Large intestine (tissue), 3 donors: ENCODE results near the gene ALDOC. TPM values are rescaled to one million over a fixed set of nuclear protein-coding genes. Genes with fewer than 3 reads are reported as not detected.

Experiments
- DNase-seq, 2 donors: peaks; one replicate each; pipeline versions ENCODE4 v3.0.0 to v3.0.0-alpha.2; 2013
- H3K27ac ChIP-seq: one replicate; pipeline ENCODE4 v1.5.1; 2013; ENCODE audit warnings: low read length
- H3K27me3 ChIP-seq: 2 replicates; pipeline ENCODE4 v1.6.1; 2013; ENCODE audit warnings: low read length; ENCODE audit not compliant: control insufficient read depth, insufficient read depth
- H3K36me3 ChIP-seq: 2 replicates; pipeline ENCODE4 v1.6.1; 2013; ENCODE audit warnings: low read length; ENCODE audit not compliant: control insufficient read depth, insufficient read depth
- H3K4me1 ChIP-seq: one replicate; pipeline ENCODE4 v1.6.1; 2013; ENCODE audit warnings: low read length; ENCODE audit not compliant: control insufficient read depth, insufficient read depth
- H3K4me3 ChIP-seq: one replicate; pipeline ENCODE4 v1.5.1; 2013; ENCODE audit warnings: low read length
- H3K9me3 ChIP-seq: one replicate; pipeline ENCODE4 v1.6.1; 2013; ENCODE audit warnings: mild to moderate bottlenecking, low read depth, low read length, moderate library complexity; ENCODE audit not compliant: control insufficient read depth
- WGBS: methylation state at CpG from one replicate; pipeline ENCODE4 v1.1.5; 2013; ENCODE audit warnings: low lambda C conversion rate; ENCODE audit not compliant: insufficient coverage; 5-methylcytosine and 5-hydroxymethylcytosine counted together
- polyA plus RNA-seq: library from polyadenylated mRNA; unstranded; fragments of 120-200 nt; gene quantifications from one replicate; pipeline ENCODE4 v1.2.1, GENCODE V29; 2013

ALDOC gene
- polyA plus RNA-seq, 1 donor = 15.0 TPM

DNA sequence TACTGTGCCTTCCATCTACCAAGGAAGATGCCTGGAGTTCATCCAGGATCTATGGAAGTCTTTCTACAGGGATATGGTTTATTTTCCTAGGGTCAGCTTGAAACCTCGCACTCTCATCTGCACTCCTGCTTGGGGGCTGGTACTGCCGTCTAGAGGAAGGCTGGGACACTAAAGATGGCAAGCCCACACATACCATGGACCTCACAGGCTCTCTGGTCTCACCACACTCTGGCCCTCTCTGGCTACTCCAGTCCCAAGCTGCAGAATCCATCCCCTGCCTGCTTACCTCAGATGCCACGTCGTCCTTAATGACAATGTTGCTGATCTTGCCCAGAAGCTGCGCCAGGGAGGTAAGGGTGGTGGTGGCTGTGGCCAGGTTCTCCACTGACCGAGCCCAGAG lies 22.1 kb downstream of the ALDOC start:
- H3K36me3 ChIP-seq = peaks cover 55% of the 10 kb centered on the region
- H3K4me1 ChIP-seq = peaks cover 44% of the 10 kb centered on the region
- no peak for DNase-seq

DNA sequence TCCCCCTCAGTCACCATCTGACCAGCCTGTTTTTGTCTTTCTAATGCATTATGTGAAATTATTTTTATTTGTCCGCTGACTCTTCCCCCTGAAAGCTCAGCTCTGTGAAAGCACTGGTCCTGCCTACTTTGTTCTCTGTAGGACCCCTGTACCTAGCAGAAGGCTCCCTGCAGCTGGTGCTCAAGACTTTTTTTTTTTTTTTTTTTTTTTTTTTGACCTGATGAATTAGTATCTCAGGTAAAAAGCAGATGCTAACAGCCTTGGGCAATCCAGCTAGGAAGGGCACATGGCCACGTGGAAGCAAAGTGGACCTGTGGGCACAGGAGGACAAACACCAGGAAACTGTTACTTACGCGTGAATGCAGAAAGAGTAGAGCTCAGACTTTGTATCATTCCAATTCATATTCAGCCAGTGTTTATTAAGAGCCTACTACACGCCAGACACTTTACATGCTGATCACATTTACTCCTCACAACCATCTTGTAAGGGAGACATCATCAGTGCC lies 23.6 kb downstream of the ALDOC start:
- peak overlapping the region; percentile 76 for H3K27ac ChIP-seq
- H3K27me3 ChIP-seq = no peaks in the 10 kb centered on the region
- peak in 1 of 2 donors; percentile 50 for DNase-seq
- peaks cover 42% of the 10 kb centered on the region for H3K36me3 ChIP-seq
- H3K4me1 ChIP-seq = peaks cover 57% of the 10 kb centered on the region
- no peaks in the 10 kb centered on the region for H3K9me3 ChIP-seq
- 80% methylated on average over 1 of the region's 5 CpGs for WGBS
- peak overlapping the region; percentile 27 for H3K4me3 ChIP-seq

More for the DNA sequence above, 22.1 kb downstream of the ALDOC start:
- Histone ChIP-seq H3K27ac (peak overlapping the region; percentile 54), H3K27me3 (no peaks in the 10 kb centered on the region), H3K4me3 (no peak overlapping the region), H3K9me3 (no peaks in the 10 kb centered on the region)
- WGBS = no CpG with 5 or more reads among the region's 6 CpGs

DNA sequence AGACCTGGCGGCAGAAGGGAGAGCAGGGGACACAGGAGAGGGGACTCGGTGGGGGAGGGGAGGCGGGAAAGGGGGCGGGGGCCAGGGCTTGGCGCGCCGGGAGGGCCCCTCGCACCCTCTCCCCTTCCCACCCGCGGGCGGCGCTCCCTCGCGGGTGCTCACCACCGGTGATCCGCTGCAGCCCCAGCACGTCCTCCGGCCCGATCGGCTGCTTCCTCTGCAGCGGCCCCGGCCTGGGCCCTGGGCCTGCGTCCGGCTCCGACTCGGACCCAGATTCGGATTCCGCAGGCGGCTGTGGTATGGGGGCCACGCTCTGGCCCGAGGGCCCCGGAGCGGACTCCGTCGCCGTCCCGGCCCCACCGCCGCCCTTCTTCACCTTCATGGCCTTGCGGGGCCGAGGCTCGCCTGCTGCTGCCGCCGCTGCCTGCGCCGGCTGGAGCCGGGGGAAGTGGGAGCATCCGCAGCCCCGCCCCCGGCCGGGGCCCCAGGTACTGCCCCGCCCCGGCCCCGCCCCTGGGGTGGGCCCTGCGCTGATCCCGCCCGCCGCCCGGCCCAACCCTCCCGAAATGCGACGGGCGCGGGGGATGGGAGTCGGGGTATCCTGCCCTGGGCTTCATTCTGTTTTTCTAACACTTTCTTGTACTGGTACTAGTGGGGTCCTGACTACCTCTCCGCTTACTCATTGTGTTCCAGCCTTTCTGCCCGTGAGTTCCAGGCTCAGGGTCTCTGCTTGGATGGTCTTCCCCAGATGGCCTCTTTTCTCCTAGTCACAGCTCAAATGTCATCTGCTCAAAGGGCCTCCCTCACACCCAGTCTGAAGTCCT lies 24.3 kb downstream of the ALDOC start, which contains the start of gene UNC119:
Gene UNC119, minus strand, starts transcription at position 449 of the 824 bp plus-strand sequence. Its CDS starts 67 bp downstream, at position 382.
- Histone ChIP-seq H3K4me3 (peak within 1 kb of the TSS; percentile 67), H3K27me3 (no peaks in the 10 kb centered on the region), H3K9me3 (no peaks in the 10 kb centered on the region), H3K36me3 (peaks cover 37% of the 10 kb centered on the region), H3K4me1 (peaks cover 61% of the 10 kb centered on the region), H3K27ac (peak within 1 kb of the TSS; percentile 76)
- DNase-seq = peak; percentile 64 to 84
- WGBS = no CpG with 5 or more reads among the region's 67 CpGs

DNA sequence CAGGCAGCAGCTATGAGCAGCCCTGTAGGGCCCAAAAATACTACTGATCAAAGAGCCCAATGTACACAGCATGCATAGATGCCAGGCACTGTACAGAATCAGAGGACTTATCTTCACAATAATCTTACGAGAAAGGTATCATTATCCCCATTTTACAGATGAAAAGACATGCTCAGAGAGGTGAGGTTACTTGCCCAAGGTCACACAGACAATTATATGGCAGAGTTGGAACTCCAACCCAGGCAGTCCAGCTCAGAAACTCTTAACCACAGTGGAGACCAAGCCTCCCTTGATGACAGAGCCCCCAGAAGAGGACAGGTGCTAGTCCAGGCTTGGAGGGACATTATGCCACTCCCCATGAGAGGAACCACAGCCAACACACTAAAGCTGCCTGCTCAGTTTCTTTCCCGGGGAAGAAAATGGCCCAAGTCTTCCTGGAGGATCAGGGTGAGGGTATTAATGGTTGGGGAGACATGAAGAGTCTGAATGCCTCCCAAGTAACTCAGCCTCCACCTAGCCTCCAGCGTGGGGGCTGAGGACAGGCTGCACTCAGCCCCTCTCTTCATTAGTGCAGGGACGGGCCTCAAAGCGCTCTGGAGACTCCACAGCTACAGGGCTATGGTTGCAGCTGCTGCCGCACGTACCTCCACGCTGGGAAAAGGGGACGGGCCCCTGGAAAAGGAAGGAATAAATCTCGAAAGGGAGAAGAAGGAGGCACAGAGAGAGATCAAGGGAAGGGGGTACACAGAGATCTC lies 25.1 kb downstream of the ALDOC start:
- Histone ChIP-seq H3K4me1 (peaks cover 69% of the 10 kb centered on the region), H3K27ac (peak overlapping the region; percentile 30), H3K9me3 (no peaks in the 10 kb centered on the region), H3K36me3 (peaks cover 37% of the 10 kb centered on the region), H3K27me3 (no peaks in the 10 kb centered on the region), H3K4me3 (peak overlapping the region; percentile 67)
- no CpG with 5 or more reads among the region's 10 CpGs for WGBS
- DNase-seq = peak in 1 of 2 donors; percentile 56

DNA sequence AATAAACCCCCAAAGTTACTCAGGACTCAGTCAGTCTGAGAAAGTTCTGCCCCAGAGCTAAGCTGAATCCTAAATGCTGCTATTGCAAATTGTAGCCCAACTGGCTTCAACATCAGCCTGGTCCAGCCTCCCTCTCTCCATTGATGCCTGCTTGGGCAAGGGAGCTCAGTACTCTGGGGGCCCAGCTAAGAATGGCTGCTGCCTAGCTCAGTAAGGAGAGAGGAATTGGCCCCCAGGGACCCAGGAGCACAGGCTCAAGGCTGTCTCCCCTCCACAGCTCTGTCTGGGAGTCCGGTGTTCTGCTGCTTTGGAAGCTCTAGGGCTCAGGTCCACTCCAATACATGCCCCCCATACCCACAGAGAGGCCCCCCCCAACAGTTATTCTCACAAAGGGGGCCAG lies 25.8 kb downstream of the ALDOC start:
- no peaks in the 10 kb centered on the region for H3K27me3 ChIP-seq
- no peak overlapping the region for H3K4me3 ChIP-seq
- no peak overlapping the region for H3K27ac ChIP-seq
- H3K9me3 ChIP-seq = no peaks in the 10 kb centered on the region
- H3K4me1 ChIP-seq = peaks cover 71% of the 10 kb centered on the region
- no CpG with 5 or more reads among the region's 1 CpG for WGBS
- DNase-seq = no peak
- peaks cover 36% of the 10 kb centered on the region for H3K36me3 ChIP-seq

DNA sequence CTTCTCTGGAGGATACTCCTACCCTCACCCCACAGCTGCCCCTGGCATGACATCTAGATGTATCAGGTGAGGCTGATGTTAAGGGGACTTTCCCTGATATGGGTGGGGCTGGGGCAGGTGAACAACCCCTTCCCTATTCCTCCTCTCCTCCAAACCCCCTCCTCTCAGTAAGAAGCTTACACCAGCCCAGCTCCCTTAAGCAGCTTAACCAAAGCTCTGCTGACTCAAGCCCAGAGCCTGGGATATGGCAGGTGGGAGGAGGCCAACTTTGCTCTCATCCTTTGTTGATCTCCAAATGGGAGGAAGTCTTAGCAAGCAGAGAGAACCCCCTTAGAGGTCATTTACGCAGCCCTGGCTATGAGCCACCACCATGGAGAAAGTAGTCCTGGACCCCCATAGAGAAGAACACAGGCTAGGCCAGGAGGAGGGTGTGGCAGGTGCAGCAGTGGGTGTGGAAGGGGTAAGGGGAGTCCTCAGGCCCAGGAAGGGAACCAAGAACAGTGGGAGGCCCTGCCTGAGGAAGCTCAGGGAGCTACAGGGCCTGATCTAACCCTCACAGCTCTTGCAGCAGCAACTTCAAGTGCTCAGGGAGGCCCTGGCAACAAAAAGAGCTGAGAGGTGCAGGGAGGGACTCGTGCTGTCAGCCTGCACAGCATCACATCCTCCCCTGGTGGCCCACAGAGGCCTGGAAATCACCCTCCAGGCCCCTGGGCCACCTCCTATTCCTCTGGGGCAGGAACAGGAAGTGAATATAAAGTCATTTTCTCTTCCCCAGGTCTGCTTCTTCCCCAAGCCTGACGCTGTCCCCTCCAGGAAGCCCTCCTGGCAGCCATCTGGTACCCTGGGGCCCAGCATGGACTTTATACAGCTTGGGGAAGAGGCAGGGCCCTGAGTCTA lies 27.2 kb downstream of the ALDOC start:
- Histone ChIP-seq H3K4me1 (peaks cover 69% of the 10 kb centered on the region), H3K36me3 (peaks cover 26% of the 10 kb centered on the region), H3K27me3 (no peaks in the 10 kb centered on the region), H3K9me3 (no peaks in the 10 kb centered on the region), H3K4me3 (no peak overlapping the region), H3K27ac (no peak overlapping the region)
- peak in 1 of 2 donors; percentile 27 for DNase-seq
- no CpG with 5 or more reads among the region's 3 CpGs for WGBS

DNA sequence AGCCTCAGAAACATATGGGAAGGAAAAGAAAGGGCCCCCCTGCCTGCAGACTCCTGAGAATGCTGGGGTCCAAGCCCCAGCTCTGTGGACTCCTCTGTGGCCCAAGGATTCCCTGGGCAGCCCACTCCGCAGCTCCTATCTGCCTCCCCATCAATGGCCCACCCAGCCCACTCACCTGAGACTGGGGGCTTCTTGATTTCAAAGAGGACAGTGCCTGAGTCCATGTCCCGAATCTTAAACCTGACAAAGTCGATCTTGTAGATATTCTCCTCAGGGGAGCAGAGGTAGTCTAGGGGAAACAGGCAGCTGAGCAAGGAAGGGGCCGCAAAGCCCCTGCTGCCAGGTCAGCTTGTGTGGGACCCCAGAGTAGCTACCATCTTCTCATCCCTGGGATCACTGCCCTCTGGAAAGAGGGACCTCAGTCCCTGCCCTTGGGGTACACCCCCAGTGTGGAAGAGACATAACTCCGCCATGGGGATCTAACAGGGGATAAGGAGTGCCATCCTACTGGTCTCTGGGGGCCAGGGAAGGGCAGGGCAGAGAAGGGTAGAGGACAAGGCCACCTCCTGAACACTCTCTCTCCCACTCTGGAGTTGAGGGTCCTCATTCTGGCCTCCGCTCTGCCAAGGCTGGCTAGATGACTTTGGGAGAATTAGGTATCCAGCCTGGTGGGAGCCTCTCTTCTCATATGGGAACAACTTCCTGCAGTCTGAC lies 28.1 kb downstream of the ALDOC start:
- H3K36me3 ChIP-seq = peaks cover 18% of the 10 kb centered on the region
- H3K4me1 ChIP-seq = peaks cover 60% of the 10 kb centered on the region
- no CpG with 5 or more reads among the region's 6 CpGs for WGBS
- no peak for DNase-seq
- H3K27me3 ChIP-seq = no peaks in the 10 kb centered on the region
- no peak overlapping the region for H3K27ac ChIP-seq
- H3K9me3 ChIP-seq = no peaks in the 10 kb centered on the region
- no peak overlapping the region for H3K4me3 ChIP-seq

DNA sequence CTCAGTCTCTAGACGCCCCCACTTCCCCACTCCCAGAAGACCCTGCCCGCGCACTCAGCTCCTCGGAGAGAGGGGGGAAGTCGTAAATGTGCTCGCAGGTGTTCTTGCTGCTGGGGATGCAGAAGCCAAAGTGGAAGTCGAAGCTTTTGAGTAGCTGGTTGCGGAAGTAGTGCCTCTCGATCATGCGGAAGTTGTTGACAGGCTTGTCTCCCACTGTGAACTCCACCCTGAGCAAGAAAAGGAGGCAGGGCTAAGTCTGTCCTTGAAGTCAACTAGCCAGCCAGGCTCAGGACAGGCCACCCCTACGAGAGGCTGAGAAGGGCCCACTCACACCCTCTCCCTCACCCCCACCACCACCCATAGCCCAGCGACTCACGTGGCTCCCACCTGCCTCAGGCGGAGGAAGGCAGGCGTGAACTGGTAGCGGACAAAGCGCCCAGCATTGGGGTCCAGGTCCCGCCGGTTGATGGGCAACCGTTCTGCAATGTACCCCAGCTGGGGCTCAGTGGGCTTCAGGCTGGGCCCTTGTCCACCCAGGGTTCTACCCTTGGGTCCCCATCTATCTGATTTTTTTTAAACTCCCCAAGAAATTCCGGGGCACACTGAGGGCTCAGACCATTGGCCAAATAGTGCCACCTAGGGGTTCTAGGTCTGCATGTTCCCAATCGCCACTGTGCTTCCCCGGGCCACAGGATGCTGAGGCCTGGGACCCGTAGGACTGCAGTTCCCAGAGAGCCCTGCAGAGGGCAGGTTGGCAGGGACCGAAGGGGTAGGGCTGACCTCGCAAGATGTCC lies 28.9 kb downstream of the ALDOC start:
- peak; percentile 40 to 43 for DNase-seq
- Histone ChIP-seq H3K9me3 (no peaks in the 10 kb centered on the region), H3K36me3 (peaks cover 18% of the 10 kb centered on the region), H3K4me1 (peaks cover 52% of the 10 kb centered on the region), H3K27ac (peak overlapping the region; percentile 41), H3K27me3 (no peaks in the 10 kb centered on the region), H3K4me3 (no peak overlapping the region)
- WGBS = no CpG with 5 or more reads among the region's 26 CpGs

DNA sequence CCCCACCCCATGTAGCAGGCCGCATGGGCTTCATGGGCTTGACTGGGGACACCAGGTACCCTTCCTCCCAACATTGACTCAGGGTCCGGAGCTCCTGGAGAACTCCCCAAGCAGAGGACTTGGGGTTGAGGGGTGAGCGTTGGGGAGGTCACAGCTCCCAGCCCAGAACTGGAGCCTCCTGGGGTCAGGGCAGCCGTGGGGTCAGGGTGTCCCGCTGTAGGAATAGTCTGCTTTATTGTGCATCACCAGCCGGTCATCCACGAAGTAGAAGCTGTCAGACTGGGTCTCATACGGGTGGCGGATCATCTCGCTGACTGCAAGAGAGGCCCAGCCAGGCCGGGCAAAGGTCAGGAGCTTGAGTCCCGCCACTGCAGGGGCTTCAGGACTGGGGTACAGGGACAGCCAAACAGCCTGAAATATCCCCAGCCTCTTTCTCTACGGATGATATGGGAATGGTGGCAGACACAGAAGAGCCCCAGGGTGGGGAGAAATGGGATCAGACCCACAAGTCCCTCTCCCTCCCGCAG lies 29.5 kb downstream of the ALDOC start:
- Histone ChIP-seq H3K4me1 (peaks cover 50% of the 10 kb centered on the region), H3K4me3 (no peak overlapping the region), H3K27ac (peak overlapping the region; percentile 41), H3K27me3 (no peaks in the 10 kb centered on the region), H3K36me3 (peaks cover 18% of the 10 kb centered on the region), H3K9me3 (no peaks in the 10 kb centered on the region)
- no peak for DNase-seq
- WGBS = no CpG with 5 or more reads among the region's 14 CpGs
